ENCODE results near the gene TMEM156.
"Not testable (repeated sequence)": the region's sequence is repeated elsewhere in the genome, so short reads cannot be mapped to it uniquely, and the experiment has no call there.

Gene TMEM156

DNA sequence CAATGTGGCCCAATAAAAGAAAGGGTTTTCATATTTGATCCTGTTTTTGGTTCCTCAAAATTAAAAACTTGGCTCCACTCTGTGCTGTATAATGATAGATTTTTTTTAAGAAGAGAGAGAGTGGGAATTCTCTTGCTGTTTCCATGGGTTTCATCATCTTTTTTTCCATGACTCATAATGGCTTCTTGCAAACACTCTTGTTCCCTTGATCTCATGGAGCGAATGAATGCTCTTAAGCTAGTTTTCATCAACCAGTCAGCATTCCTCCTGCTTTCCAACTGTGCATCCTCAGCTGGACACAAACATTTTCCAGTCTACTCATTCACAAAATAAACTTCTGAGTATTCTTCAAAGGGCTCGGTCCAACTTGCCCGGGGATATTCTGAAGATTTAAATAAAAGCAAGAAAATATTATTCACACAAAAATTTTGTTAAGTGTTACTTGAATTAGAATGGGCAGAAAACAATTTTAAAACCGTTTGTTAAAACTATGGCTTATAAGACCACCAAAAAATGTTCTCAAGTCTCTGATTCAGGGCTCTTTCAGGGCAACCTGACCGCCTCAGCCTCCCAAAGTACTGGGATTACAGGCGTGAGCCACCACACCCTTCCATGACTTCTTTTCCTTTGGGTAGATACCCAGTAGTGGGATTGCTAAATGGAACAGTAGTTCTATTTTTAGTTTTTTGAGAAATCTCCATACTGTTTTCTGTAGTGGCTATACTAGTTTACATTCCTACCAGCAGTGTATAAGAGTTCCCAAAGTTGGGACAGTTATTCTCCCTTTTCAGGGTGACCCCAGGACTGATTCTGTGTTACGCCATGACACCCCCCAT lies 64.7 kb downstream of the TMEM156 start:
- no peak for TF ChIP-seq ZNF274 (IDR thresholded peaks at IDR 0.05; ENCODE audit: low read depth, low read length)
- no peak overlapping the region for H3K4me3 ChIP-seq (ENCODE audit: low read length)

GRCh38 chr4:38965866-38966265 lies 66.3 kb downstream of the TMEM156 start:
- no peak overlapping the region for H3K4me3 ChIP-seq (ENCODE audit: low read length)
- TF ChIP-seq ZNF274 (IDR thresholded peaks at IDR 0.05; ENCODE audit: low read depth, low read length) = no peak

- no peak overlapping the region for H3K4me3 ChIP-seq (ENCODE audit: low read length)
- TF ChIP-seq ZNF274 (IDR thresholded peaks at IDR 0.05; ENCODE audit: low read depth, low read length) = no peak
Measured at GRCh38 chr4:38964942-38965775, 67.0 kb downstream of the TMEM156 start.

DNA sequence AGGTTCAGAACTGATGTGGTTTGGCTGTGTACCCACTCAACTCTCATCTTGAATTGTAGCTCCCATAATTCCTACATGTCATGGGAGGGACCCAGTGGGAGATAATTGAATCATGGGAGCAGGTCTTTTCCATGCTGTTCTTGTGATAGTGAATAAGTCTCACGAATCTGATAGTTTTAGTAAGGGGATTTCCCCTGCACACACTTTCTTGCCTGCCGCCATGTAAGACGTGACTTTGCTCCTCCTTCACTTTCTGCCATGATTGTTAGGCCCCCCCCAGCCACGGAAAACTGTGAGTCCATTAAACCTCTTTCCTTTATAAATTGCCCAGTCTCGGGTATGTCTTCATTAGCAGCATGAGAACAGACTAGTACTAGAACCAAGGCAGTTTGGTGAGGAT lies 73.0 kb downstream of the TMEM156 start:
- not testable (repeated sequence) for H3K4me3 ChIP-seq (ENCODE audit: low read length)

DNA sequence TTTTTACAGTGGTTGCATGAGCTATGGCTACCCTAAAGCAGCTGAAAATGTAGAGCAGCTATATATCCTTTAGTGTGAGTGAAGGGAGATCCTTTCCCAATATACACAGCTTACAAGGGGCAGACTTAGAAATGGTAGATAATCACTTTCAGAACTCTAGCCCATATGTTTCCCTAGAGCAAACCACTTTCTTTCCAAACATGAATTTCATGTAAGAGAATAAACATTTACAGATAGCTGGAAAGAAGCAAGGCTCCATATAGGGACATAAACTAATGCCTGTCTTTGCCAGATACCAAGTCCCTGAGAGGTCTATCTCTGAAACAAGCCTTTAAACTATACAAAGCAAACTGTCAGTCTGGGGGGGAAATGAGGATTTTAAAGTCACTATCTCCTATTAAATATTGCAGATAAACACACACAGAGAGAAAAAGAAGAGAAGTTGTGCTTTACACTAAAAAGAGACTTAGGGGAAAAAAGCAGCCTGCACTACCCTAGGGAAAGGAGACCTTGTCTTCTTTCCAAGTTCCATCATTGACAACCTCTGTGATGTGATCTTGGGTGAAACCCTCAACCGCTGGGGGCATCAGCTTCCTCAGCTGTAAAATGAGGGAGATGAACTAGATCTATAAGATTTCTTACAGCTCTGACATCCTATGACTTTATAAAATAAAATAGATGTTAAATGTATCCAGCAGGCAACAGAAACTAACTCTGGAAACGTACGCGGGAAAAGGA lies 73.6 kb downstream of the TMEM156 start:
- TF ChIP-seq ZNF274 (IDR thresholded peaks at IDR 0.05; ENCODE audit: low read depth, low read length) = no peak
- H3K4me3 ChIP-seq (ENCODE audit: low read length) = no peak overlapping the region

- TF ChIP-seq ZNF274 (IDR thresholded peaks at IDR 0.05; ENCODE audit: low read depth, low read length) = no peak
- H3K4me3 ChIP-seq (ENCODE audit: low read length) = no peak overlapping the region
Measured at GRCh38 chr4:38957893-38958292, 74.3 kb downstream of the TMEM156 start.

- no peak overlapping the region for H3K4me3 ChIP-seq (ENCODE audit: low read length)
- TF ChIP-seq ZNF274 (IDR thresholded peaks at IDR 0.05; ENCODE audit: low read depth, low read length) = no peak
Measured at GRCh38 chr4:38957261-38957815, 74.9 kb downstream of the TMEM156 start.

GRCh38 chr4:38955957-38956356 lies 76.3 kb downstream of the TMEM156 start:
- no peak overlapping the region for H3K4me3 ChIP-seq (ENCODE audit: low read length)
- TF ChIP-seq ZNF274 (IDR thresholded peaks at IDR 0.05; ENCODE audit: low read depth, low read length) = no peak

DNA sequence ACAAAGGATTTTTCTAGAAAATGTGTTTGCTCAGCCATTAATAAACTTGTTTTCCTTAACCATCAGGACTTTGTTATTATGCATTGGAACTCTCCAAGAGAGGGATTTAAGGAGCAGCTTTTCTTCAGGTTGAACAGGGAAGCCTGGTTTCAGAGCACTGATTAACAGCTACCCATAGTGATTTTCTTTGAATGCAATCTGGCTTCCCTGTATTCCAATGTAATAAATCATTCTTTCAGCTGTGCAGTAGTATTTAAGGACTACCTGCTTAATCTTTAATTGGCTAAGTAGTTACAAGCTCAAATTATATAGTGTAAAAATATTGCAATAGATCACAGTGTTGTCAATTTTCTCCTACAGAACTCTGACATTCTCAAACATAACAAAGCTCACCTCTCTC lies 77.5 kb downstream of the TMEM156 start:
- no peak for TF ChIP-seq ZNF274 (IDR thresholded peaks at IDR 0.05; ENCODE audit: low read depth, low read length)
- H3K4me3 ChIP-seq (ENCODE audit: low read length) = no peak overlapping the region

DNA sequence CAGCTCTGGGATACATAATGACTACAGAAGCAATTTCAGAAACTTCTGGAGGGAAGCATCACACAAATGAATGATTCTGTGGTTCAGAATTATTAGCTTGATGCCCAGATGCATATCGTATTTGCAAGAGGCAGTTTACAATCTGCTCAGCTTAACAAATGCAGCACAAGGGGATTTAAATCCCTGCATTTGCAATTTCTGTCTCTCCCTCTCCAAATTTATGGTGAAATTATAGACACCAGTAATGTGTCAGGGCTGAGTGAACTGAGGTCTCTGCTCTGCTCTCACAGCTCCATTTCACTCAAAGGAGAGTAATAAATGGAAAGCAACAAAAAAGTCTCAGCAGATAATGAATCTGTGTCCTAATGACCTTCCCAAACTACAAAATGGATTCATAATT lies 80.2 kb downstream of the TMEM156 start:
- no peak overlapping the region for H3K4me3 ChIP-seq (ENCODE audit: low read length)
- TF ChIP-seq ZNF274 (IDR thresholded peaks at IDR 0.05; ENCODE audit: low read depth, low read length) = no peak

- no peak for TF ChIP-seq ZNF274 (IDR thresholded peaks at IDR 0.05; ENCODE audit: low read depth, low read length)
- no peak overlapping the region for H3K4me3 ChIP-seq (ENCODE audit: low read length)
Measured at GRCh38 chr4:38951598-38951997, 80.6 kb downstream of the TMEM156 start.

DNA sequence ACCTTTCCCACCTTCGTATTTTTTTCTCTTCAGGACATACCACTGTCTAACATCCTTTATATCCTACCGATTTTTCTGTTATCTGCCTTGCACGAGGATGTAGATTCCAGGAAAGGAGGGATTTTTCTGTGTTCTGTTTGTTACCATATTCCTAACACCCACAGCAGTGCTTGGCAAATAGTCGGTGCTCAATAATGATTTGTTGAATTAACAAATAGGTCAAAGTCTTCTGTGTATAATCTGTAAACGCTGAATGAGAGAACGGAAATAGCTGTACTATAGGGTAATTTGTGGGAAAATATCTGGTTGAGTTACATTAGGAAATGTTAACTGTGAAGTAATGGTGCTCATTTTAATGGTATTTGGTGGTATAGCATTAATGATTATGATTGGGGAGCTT lies 81.5 kb downstream of the TMEM156 start:
- H3K4me3 ChIP-seq (ENCODE audit: low read length) = no peak overlapping the region
- TF ChIP-seq ZNF274 (IDR thresholded peaks at IDR 0.05; ENCODE audit: low read depth, low read length) = no peak

- no peak for TF ChIP-seq ZNF274 (IDR thresholded peaks at IDR 0.05; ENCODE audit: low read depth, low read length)
- no peak overlapping the region for H3K4me3 ChIP-seq (ENCODE audit: low read length)
Measured at GRCh38 chr4:38950159-38950558, 82.0 kb downstream of the TMEM156 start.

DNA sequence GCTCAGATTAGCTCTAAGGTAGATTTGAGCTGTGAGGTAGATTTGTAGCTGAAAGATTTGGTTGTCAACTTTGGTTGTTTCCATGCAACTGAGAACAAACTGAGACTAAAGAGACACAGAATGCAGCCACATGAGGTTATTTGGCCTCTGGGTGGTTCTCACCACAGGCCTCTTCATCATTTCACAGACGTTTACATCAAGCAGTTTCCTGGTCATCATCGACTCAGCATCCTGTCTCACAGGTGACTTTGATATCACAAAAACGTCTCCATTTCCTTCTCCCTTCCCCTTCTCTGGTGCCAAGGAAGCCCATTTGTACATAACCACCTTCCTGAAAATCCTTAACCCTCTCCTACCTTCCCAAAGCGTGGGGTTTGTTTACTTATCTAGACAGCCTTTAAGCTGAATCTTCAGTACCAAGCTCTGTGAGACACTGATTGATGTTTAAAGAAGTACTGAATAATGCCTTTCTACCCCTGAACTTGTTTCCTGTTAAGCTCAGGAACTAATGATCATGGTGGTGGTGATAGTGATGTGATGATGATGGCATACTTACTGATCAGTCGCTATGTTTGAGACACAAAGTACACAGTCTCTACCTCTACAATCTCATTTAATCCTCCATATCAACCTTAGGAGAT lies 82.7 kb downstream of the TMEM156 start:
- no peak for TF ChIP-seq ZNF274 (IDR thresholded peaks at IDR 0.05; ENCODE audit: low read depth, low read length)
- no peak overlapping the region for H3K4me3 ChIP-seq (ENCODE audit: low read length)

Measured in GM08714 (cell line).